ENCODE results near the gene MLH3.

The MLH3 gene

DNA sequence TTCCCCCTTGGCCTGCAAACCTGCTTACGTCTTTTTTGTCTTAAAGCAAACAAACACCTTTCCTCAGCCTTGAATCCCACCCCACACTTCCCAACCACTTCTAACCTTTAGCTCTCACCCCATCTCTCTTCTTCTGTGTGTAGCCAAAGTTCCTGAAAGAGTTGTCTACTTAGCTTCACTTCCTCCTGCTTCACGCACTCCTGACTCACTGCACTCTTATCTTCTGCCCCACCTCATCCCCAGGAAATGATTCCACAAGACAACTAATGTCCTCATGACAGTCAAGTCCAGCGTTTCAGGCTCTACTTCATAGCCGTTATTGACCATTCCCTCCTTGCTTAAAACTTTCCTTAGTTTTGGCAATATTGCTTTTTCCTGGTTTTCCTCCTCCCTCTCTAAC, 26.2 kb downstream of the MLH3 start:
- DNase-seq = no peak

DNA sequence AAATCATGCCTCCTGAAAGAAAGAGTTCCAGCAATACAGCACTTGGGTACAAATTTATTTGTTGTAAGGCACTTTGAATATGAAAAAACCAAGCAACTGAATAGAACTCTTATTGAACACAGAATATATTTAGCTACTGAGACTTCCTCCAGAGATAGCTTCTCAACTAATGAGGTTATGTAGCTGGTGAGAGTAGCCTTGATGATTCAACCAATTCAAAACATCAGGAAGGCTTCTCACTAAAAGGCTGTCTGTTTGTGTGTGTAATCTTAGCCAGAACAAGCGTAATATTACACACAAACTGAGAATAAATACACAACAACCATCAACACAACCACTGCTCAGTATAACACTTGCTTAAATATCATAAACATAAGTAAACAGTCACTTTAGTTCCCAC, 28.2 kb downstream of the MLH3 start:
- DNase-seq = no peak

DNA sequence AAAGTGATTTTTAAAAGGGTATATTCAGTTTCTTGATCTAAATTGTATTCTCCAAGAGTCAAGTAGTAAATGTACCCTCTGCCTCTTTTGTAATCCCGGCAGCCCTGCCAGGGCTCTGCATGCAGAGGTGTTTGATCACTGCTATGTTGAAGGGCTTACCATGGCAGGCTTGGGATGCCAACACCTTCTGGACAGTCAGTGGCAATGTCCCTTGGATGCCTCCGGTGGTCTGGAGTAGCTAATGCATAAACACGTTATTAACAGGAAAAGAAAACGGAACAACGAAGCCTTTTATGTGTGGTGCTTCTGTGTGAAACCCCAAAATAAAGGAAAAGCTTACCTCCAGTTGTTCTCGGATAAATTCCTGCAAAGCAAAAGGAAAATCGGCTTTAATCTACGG, 28.6 kb downstream of the MLH3 start:
- DNase-seq = no peak

DNA sequence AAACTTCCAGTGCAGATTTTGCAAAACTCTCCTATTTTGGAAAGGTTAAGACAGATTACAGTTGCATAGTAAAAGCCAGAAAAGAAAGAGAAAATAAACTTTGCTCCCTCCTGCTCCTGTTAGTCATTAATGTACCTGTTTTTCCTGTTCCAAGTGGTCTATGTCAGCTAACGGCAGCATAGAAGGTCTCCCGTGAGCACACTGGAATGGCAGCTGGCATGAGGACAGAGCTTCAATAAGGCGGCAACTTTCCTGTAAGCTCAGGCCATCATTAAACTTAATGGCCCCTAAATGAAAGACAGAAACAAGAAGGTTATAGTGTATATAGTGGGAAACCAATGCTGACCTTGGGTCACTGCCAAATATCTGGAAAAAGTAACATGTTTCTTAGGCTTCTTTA, 32.6 kb downstream of the MLH3 start:
- DNase-seq = no peak

DNA sequence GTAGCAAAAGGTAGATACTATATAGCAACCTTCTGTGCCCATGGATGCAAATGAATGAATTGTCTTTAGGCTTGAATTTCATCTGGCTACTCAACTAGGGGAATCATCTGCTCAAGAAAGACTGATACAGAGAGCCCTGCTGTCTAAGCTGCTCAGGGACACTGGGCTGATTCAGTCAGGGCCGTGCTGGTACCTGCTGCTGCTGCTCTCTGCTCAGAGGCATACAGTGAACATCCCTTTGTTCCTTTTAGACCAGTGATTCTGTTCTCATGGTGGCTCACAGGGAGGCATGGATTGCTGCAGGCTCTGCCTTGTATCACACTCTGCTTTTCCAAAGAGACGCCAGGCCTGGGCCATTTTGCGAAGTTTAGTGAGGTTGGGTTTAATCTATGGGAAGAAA, 34.5 kb downstream of the MLH3 start:
- no peak for DNase-seq

DNA sequence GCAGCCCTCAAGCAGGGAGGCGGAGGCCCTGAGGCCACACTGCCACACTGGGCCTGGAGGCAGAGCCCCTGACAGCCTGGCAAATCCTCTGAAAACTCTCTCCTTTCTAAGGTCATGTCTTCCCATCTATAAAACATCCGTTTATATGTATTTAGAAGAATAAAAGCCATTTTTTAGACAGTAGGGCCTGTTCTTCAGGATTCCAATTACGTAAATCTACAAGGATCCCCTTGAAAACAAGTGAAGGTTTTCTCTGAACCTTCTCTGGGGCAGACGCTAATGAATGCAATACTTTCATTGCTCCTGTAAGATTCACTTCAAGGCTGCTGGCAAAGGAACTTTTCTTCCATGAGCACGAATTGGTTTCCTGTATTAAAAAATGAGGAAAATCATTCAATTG, 35.8 kb downstream of the MLH3 start:
- DNase-seq = no peak

DNA sequence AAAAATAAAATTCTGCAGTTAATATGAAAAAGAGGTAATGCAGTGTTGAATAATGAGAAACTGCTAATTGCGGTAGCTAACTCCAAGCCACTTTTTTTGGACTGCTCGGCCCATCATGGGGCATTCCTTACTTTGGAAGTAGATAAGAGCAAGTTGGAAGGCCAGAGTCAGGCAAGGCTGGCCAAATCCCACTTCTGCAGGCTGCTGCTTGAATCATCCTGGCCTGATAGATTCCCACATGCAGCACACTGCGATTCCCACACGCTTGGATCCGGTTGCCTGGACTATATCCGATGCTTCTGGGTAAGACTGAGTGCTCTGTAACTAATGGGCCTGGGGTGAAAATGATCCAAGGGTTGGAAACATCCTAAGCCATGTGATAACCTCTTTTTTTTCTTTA, 38.0 kb downstream of the MLH3 start:
- DNase-seq = no peak

DNA sequence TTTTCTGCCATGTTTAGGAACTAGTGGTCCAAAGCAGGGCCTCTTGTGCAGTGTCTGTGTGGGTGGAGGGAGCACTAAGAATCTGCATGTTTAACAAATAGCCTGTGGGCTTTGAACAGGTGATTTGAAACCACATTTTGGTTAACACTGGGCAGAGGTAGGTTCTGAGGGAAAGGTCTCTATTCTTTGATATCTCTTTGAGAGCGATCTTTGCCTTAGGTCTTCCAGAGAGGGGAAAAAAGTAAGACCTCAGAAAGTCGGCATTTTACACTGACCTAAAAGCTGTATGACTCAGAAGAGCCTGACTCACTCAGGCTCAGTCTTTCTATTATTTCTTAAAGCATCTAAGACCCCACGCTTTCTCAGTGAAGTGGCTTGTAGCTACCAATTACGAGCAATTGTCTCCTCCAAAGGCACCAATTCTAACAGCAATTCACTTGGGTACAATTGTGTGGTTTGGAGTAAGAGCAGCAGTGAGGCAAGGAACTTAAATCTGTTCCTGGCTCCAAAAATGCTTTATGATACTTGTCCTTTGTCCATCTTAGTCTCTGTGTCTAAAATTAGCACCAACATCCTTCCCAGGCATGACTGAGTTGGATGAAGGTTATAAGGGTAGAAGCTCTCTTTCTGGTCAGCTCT, 39.8 kb downstream of the MLH3 start:
- no peak for DNase-seq

DNA sequence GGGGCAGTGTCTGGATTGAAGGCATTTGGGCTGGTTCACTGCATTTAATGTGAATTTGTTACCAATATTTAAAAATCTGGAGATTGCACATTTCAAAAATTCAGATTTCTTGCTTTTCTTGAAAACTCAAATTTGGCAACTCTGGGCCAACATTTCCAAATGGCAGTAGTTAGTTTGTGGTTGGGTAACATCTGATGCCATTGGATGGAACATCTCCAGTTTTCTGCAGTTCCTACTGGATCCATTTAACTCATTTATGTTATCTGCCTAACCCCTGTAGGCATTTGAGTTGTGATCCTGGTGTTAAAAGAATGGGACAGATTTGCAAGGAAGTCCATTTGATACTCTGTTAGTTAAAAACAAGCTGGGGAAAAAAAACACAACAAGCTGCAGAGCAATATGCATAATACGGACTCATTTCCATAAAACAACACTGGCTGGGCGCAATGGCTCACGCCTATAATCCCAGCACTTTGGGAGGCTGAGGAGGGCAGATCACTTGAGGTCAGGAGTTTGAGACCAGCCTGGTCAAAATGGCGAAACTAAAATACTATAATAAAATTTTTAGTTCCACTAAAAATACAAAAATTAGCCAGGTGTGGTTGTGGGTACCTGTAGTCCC, 40.7 kb downstream of the MLH3 start:
- no peak for DNase-seq

DNA sequence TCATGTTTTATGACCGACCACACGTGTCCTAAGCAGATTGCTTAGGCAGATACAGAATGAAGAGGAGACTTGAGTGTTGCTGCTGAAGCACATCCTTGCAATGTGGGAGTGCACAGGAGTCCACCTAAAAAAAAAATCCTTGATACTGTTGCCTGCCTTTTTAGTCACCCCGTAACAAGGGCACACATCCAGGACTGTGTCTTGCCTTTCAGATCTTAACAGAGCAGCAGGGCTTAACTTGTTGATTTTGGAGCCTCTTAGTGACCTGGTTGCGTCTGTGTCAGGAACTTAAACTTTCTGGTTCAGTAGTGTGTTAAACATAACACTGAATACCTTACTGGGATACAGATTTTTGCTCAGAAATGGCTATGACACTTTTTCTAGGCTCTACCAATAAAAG, 42.1 kb downstream of the MLH3 start:
- no peak for DNase-seq

DNA sequence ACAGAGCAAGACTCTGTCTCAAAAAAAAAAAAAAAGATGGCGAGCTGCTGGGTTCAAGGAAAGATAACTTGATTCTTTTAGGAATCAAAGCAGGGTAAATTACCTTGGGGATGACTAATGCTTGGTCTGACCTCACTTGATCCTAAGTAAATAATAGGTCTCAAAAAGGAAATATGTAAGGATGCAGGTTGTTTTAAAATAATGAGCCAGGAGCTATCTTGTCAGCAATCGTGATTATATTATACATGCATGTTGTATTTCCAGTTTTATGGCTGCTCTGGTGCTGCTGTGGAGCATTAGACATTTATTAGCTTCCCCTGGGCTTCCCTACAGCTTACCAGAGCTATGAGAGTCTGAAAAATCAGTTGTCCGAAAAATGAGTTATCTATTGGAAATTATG, 45.9 kb downstream of the MLH3 start:
- no peak for DNase-seq

DNA sequence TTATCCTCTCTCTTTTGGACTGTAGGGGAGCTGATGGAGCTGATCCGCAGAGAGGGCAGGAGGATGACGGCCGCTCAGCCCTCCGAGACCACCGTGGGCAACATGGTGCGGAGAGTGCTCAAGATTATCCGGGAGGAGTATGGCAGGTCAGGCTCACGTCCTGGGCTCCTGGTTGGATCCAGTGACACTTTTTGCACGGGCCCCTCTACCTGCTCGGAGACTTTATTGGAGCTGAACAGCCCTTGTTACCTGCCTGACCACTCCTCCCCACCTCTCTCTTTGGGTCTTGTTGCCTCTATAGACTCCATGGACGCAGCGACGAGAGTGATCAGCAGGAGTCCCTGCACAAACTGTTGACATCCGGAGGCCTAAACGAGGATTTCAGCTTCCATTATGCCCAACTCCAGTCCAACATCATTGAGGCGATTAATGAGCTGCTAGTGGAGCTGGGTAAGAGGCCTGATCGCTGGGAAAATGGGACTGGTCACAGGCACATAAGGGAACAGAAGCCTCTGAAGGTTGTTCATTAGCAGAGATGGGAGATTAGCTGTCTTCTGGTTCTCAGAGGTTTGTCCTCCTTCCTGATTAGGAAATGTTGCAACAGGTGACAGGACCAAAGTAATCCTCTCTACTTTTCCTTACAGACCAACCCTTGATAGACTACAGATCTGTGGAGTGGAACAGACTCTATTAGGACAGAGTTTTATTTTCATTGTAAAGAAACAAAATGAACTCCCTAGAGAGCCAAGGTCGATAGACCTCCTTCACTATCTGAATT, 47.8 kb downstream of the MLH3 start:
- DNase-seq = no peak

DNA sequence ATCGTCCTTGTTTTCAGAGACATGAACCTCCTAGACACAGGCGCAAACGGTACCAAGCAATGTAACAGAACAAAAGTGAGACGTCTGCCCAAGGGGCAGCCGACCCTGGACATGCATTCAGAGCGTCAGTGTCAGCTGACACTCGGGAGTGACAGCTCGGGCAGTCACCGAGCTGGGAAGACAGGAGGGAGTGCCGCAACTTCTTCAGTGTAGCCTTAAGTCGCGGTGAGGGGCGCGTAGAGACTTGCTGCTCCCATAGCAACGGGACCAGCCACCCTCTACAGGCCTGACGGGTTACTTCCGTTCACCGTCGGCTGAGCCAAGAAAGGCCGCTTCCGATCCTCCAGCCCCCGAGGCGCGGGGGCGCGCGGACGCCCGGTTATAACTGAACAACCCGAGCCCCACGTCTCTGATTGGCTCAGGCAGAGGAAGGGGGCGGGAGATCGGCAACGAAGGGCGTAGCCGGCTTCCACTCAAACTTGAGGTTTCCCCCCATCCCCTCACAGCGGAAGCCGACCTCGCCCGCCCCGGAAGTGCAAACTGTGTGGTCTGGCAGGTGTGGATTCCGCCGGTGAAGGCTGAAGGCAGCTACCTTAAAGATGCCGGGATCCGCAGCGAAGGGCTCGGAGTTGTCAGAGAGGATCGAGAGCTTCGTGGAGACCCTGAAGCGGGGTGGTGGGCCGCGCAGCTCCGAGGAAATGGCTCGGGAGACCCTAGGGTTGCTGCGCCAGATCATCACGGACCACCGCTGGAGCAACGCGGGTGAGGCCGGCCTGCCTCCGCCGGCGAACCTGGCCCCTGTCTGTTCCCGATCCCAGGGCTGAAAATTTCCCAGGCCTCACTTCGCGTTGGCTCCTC, 48.6 kb downstream of the MLH3 start, which contains the start of gene EIF2B2:
Gene EIF2B2, plus strand, starts transcription at position 530 of the 858 bp plus-strand sequence. Its CDS starts 70 bp downstream, at position 600.
- peak; percentile 99 for DNase-seq

DNA sequence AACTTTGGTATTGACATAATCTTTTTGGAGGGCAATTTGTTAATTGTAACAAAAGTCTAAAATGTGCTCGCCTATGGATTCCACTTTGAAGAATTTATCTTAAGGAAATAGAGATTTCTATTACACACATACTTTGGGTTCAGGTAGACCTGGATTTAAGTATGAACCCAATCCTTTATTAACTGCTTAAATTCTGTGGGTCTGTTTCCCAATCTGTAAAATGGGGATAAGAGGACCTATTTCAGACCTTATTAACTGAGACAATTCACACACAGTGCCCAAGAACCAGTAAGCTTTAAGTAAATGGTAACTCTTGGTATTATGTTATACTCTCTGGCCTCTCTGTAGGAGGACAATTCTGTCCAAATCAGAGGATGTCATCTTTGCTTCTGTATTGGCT, 49.4 kb downstream of the MLH3 start:
- no peak for DNase-seq

DNA sequence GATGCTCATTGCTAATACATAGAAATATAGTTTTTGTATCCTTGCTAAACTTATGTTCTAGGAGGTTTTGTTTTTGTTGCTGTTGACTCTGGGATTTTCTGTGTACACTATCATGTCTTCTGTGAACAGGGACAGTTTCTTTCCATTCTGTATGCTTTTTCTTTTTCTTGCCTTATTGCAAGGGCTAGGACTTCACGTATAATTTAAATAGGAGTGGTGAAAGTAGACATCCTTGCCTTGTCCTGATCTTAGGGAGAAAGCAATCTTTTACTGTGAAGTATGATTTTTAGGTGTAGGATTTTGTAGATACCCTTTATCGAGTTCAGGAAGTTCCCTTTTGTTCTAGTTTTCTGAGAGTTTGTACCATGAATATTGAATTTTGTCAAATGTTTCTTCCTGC, 50.0 kb downstream of the MLH3 start:
- no peak for DNase-seq

DNA sequence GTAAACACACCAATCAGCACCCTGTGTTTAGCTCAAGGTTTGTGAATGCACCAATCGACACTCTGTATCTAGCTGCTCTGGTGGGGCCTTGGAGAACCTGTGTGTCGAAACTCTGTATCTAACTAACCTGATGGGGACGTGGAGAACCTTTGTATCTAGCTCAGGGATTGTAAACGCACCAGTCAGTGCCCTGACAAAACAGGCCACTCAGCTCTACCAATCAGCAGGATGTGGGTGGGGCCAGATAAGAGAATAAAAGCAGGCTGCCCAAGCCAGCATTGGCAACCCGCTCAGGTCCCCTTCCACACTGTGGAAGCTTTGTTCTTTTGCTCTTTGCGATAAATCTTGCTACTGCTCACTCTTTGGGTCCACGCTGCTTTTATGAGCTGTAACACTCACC, 55.5 kb downstream of the MLH3 start:
- DNase-seq = peak; percentile 5

DNA sequence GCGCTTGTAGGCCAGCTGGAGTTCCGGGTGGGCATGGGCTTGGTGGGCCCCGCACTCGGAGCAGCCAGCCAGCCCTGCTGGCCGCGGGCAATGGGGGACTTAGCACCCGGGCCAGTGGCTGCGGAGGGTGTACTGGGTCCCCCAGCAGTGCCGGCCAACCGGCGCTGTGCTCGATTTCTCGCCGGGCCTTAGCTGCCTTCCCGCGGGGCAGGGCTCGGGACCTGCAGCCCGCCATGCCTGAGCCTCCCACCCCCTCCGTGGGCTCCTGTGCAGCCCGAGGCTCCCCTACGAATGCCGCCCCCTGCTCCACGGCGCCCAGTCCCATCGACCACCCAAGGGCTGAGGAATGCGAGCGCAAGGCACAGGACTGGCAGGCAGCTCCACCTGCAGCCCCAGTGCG, 57.1 kb downstream of the MLH3 start:
- peak; percentile 7 for DNase-seq

DNA sequence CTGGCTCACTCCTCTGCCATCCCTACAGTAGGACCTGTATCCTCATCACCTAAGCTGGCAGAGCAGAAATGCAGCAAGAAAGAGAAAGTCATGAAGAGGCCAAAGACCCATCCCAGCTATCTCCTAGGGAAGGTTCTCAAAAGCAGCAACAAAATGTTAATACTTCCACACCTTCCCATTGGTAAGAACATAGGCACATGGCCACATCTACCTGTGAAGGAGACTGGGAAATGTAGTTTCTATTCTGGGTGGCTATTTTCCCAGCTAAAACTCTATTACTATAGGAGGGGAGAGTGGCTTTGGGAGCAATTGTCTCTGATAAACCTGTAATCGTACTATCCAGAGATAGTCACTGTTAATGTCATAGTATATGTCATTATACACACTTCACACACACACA, 62.3 kb downstream of the MLH3 start:
- no peak for DNase-seq

DNA sequence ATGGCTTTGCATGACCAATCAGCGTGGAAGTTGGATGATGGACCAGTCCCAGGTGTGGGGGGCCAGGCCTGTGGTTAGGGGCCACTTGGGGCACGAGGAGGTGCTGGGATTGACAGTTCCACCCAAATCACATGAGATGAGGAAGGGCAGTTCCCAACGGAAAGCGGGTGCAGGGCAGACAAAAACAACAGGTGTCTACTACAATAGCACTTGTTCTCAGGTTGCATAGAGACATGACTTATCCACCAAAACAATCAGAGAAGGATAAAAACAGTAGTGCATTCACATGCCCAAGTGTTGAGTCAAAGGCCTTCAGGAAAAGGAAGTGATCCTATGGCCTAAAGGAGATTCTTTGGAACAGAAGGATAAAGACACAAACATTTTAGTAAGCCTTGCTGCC, 63.1 kb downstream of the MLH3 start:
- DNase-seq = no peak

DNA sequence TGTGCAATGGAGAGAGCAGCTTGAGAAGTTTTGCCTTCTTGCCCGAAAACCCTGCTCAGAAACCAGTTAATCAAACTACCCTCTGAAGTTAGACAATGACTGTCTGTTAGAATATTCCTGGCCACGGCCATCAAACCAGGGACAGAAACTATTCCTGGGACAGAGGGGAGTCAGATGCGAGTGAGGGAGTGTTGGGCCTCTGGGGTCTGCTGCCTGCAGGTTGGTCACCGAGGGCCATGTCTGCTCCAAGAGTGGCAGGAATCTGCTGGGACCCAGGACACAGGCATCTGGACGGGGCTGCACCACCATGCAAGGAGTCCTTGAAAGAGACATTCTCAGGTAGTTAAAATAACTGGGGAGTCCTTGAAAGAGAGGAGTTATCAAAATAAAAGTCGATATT, 65.5 kb downstream of the MLH3 start:
- DNase-seq = no peak

DNA sequence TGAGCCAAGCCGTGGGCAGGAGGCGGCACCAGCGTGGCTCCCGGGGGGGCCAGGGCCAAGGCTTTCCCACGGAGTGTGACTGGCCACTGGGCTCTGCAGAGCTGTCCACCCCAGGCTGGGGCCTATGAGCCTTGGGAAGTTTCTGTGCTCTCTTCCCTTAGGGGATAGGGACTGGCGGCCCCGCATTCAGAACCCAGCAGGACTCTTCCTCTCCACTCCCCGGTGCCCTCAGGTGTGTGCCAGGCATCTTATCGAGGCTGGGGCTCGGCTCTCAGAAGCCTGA, 66.3 kb downstream of the MLH3 start:
- no peak for DNase-seq

DNA sequence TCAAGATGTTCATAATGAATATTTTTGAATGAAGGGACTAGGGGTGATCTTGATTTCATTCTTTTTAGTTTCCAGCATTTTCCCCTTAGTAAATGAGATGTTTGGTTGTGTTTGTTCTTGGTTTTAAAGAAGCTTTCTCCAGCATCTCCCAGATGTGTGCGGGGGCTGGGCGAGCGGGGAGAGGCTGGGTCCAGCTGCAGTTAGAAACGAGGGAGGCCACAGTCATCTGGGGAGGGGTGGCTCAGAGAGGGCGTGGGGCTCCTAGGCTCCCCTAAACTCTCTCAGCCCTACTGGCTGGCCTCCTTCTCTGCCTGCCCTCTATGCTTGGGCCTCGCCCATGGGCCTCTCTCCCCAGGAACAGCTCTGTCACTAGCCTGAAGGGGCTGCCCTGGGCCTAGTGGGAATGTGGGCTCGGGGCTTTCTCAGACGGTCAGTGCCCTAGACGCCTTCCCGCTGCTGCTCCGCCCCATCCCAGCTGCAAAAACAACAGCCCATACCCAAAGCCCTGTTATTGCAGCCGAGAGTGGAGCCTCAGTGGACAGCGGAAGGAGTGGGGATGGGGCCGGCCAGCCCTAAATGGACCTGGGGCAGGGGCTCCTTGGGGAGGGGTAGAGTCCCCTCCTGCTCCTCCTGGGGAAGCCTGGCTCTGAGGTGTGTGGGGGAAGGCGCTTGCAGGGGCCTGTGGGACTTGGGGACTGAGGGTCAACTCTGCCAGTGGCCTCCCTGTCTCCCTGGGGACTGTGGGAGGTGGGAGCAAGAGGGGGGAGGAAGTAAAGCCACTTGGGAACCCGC, 66.8 kb downstream of the MLH3 start:
- DNase-seq = no peak

DNA sequence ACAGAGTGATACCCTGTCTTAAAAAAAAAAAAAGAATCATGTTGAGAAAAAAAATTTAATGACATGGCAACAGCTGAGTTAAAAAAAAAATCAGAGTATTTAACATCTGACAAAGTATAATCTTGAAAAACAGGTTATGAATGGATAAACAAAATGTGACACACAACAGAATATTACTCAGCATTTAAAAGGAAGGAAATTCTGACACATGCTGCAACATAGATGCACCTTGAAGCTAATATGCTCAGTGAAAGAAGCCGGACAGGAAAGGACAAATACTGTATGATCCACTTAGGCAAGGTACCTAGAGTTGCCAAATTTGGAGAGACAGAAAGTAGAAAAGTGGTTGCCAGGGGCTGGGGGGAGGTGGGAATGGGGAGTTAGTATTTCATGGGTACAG, 67.9 kb downstream of the MLH3 start:
- DNase-seq = no peak
